HG03439 (cell line): ENCODE results near the gene WDR82.
A peak's percentile ranks its signal among the peaks of the same experiment; 100 is the strongest.

Source experiments
- ATAC-seq: cut with Tn5 transposase; IDR thresholded peaks from one replicate; pipeline ENCODE4 v1.9.1; 2021; ENCODE audit warnings: mild to moderate bottlenecking, moderate library complexity; ENCODE audit not compliant: unreplicated experiment

The WDR82 gene

DNA sequence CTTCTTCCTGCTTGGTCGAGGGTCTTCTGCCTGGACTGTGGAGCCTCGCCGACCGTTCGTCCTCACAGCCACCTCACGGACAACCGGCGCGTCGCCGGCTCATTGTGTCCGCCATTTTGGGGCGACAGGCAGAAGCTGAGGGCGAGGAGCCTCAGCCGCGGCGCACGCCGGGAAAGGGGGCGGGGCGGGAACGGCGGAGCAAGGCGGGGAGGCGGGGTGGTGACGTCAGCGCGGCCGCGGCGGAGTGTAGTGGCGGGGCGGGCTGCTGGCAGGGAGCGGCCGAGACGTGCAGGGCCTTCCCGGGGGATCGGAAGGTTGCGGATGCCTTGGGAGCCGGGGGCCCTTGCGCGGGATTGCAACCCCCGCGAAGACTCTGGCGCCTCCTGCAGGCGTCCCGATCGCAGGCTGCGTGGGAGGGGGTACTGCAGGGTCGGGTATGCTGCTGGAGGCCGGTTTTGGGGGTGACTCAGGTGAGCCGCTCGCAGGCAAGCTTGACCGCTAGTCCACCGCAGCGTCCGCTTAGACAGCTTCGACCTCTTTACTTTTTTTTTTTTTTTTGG is at the start of gene WDR82:
WDR82 (minus strand) TSS at position 140 of the 560 bp plus-strand sequence. CDS start 288 bp downstream, outside the sequence.
- ATAC-seq: peak; percentile 83

GRCh38 chr3:52327486-52328290 is 49.2 kb upstream of the WDR82 start:
- ATAC-seq: no peak

DNA sequence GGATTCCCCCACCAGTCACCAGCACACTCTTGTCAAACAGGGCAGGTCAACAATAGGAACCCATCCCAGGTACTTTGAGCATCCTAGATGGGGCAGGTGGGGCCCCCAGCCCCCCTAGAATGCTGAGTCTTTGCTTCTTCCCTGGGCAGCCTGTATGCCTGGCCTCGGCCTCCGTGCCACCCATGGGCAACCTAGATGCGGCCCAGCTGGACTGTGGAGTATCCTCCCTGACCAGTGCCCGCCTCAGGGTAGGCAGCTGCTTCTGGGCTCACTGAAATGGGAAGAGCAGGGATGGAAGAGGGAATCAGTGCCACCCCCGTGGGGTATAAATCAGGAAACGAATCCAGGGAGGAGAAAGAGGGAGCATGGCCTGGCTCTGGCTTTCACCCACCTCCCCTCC is 48.5 kb upstream of the WDR82 start:
- no peak for ATAC-seq

DNA sequence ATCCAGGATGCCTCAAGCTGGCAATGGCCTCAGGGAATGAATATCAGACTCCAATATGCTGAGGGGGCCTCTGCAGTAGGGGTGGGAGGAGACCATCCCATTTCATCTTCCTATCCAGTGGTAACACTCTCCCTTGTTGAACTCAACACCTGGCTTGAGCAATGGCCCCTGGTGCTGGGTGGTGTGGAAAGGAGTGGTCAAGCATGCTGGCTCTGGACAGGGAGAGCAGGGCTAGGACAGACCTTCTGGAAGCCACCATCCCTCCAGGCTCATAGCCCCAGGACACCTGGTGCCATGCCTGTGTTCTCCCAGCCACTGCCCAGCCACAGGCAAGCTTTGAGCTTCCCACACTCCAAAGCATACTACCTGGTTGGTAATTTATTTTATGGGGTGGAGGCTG is 47.2 kb upstream of the WDR82 start:
- no peak for ATAC-seq

- no peak for ATAC-seq
Observed at GRCh38 chr3:52324676-52325075, 46.2 kb upstream of the WDR82 start.

GRCh38 chr3:52323526-52324295 is 45.3 kb upstream of the WDR82 start:
- ATAC-seq: no peak

DNA sequence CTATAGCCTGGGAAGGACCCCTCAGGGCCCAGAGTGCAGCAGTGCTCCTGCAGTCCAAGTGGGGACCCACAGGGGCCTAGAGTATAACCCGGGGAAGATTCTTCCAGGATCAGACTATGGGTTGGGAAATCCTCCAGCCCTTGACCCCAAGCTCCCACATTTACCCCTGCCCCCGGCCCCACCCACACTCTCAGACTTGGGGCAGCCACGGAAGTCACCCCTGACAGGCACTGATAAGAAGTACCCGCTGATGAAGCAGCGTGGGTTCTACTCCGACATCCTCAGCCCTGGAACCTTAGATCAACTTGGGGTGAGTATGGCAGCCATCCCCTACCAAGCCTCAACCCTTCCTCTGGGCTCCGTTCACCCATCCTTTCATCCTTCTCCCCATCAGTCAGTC is 44.0 kb upstream of the WDR82 start:
- no peak for ATAC-seq

DNA sequence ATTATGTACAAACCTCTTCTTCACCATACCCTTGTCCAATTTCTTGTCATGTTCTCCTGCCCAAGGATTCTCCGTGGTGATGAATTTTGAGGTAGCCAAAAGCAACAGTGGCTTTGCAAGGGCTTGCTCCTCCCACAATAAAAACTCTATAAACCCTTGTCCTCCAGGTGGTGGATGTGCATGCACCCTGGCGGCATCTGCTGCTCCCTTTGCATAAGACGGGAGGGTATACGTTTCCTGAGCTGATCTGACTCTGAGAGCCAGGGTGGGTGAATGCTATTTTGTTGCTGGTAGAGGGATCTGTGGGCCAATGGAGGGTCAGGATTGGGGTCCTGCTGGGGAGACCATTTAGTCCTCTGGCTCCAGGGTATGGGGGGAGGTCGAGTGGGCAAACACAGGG is 43.0 kb upstream of the WDR82 start:
- no peak for ATAC-seq

- ATAC-seq: no peak
Observed at GRCh38 chr3:52319921-52320595, 41.6 kb upstream of the WDR82 start.

- no peak for ATAC-seq
Observed at GRCh38 chr3:52318186-52318816, 39.9 kb upstream of the WDR82 start.

- ATAC-seq: no peak
Observed at GRCh38 chr3:52317208-52318000, 39.0 kb upstream of the WDR82 start.

DNA sequence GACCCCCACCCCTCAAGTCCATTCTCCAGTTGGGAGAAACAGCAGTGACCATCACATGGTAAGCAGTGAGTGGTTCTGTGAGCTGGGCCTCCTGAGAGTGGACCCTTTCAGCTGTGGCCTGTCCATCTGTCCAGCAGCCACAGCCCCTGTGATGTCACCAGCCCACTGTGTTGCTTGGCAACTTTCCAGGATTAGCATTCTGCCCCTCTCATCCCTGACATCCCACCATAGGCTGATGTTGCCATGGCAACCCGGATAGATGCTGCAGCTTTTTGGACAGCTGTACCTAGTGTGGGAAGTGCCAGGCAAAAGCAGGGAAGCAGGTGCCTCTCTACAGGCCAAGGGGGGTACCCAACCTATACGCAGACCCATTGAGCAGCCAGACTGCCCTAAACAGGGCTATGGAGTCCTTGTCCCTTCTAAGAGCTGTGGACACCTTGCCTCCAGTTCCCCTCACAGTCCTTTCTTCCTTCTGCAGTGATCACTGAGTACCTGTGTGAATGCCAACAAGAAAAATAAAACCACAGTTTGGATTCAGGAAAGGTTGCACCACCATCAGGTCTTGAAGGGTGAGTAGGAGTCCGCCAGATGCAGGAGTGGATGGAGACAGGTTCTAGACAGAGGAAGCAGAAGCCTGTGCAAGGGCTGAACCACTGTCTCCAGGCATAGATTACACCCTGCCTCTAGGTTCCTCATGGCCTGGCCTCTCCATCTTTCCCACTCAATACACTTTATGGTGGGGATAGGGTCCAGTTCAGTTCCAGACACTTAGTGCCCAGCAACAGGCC is 37.7 kb upstream of the WDR82 start, which contains the start of gene DNAH1:
DNAH1 (plus strand) TSS at position 343 of the 788 bp plus-strand sequence. CDS start 6,124 bp downstream, outside the sequence.
- no peak for ATAC-seq

DNA sequence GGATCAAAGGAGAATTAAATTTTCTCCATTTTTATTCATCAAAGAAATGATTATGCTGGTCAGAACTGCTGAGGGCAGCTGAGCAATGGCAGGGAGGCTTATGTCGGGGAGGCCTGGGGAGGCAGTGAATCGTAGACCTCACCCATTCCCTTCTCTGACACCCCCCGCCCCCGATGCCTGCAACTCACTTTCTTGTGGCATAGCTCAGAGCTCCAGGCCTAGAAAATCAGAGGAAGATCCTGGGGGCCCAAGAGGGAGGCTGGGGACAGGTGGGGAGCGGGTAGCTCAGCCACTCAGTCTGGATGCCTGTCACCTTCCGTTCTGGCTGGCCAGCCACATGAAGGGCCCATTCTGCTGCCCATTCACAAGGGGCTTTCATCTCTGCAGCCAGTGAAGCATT is 36.6 kb upstream of the WDR82 start:
- no peak for ATAC-seq

GRCh38 chr3:52314489-52314888 is 36.0 kb upstream of the WDR82 start:
- no peak for ATAC-seq

DNA sequence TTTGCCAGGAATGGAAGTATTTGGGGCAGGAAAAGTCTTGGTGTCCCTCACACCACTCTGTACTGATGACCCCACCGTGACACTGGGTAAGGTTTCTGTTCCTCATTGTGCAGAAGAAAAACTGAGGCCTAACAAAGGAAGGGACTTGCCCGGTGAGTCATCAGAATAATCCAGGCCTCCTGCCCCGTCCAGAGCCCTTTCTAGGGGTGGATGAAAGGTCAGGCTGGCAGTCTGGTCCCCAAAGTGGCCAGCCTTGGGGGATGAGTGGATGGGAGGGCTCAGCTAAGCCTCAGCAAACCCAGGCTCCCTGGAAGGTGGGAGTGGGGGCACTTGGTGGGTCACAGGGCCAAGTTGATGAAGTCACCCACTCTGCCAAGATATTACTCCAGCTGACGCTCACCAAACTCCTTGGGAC is 35.3 kb upstream of the WDR82 start:
- peak; percentile 79 for ATAC-seq

- ATAC-seq: peak; percentile 10
Observed at GRCh38 chr3:52313188-52313773, 34.8 kb upstream of the WDR82 start.

GRCh38 chr3:52311576-52312119 is 33.2 kb upstream of the WDR82 start:
- no peak for ATAC-seq

- peak; percentile 41 for ATAC-seq
Observed at GRCh38 chr3:52310861-52311575, 32.6 kb upstream of the WDR82 start.
